Activated T-helper 17 cell treated with anti-CD3 and anti-CD28 coated beads, Interleukin-2, amount 50 U/mL, for 72 hours (primary cell): ENCODE data around the gene ICAM5. TPM values are rescaled to one million over a fixed set of nuclear protein-coding genes. Genes with fewer than 3 reads are reported as not detected.
"Not testable (repeated sequence)": the region's sequence is repeated elsewhere in the genome, so short reads cannot be mapped to it uniquely, and the experiment has no call there.

Source experiments
- ATAC-seq: fragments of 150-1000 bp; cut with Tn5 transposase; replicated peaks from 2 replicates; pipeline ENCODE4 v1.10.0; 2021; ENCODE audit warnings: mild to moderate bottlenecking, moderate library complexity
- H3K27ac Mint-ChIP-seq: one replicate; pipeline ENCODE4 v1.8.0; 2022; ENCODE audit warnings: mixed read lengths
- H3K27me3 Mint-ChIP-seq: one replicate; pipeline ENCODE4 v1.8.0; 2022; ENCODE audit warnings: mixed read lengths
- H3K36me3 Mint-ChIP-seq: one replicate; pipeline ENCODE4 v1.8.0; 2022; ENCODE audit warnings: low read depth, mild to moderate bottlenecking, mixed read lengths
- H3K4me1 Mint-ChIP-seq: one replicate; pipeline ENCODE4 v1.8.0; 2022; ENCODE audit warnings: mixed read lengths
- H3K4me3 Mint-ChIP-seq: one replicate; pipeline ENCODE4 v1.8.0; 2022; ENCODE audit warnings: mild to moderate bottlenecking, mixed read lengths
- H3K9me3 Mint-ChIP-seq: one replicate; pipeline ENCODE4 v1.8.0; 2022; ENCODE audit warnings: mixed read lengths
- total RNA-seq, 2 donors: library from RNA; stranded (reverse); gene quantifications; one replicate each; pipeline ENCODE4 v1.2.3, GENCODE V29; 2022

The ICAM5 gene
- total RNA-seq, 2 donors from 2014 or later, result 0.71 to 8.6 TPM

GRCh38 chr19:10282043-10282442 lies 7.7 kb upstream of the ICAM5 start:
- not testable (repeated sequence) for H3K4me3 Mint-ChIP-seq, ATAC-seq, H3K27ac Mint-ChIP-seq, H3K9me3 Mint-ChIP-seq, H3K27me3 Mint-ChIP-seq
- peaks cover 100% of the 10 kb centered on the region for H3K36me3 Mint-ChIP-seq
- peaks cover 29% of the 10 kb centered on the region for H3K4me1 Mint-ChIP-seq

GRCh38 chr19:10283301-10284064 lies 6.3 kb upstream of the ICAM5 start:
- Mint-ChIP-seq H3K36me3 (peaks cover 87% of the 10 kb centered on the region), H3K27me3 (peaks cover 5% of the 10 kb centered on the region), H3K4me1 (peaks cover 30% of the 10 kb centered on the region), H3K4me3 (no peak overlapping the region), H3K9me3 (no peaks in the 10 kb centered on the region), H3K27ac (no peak overlapping the region)
- no peak for ATAC-seq

DNA sequence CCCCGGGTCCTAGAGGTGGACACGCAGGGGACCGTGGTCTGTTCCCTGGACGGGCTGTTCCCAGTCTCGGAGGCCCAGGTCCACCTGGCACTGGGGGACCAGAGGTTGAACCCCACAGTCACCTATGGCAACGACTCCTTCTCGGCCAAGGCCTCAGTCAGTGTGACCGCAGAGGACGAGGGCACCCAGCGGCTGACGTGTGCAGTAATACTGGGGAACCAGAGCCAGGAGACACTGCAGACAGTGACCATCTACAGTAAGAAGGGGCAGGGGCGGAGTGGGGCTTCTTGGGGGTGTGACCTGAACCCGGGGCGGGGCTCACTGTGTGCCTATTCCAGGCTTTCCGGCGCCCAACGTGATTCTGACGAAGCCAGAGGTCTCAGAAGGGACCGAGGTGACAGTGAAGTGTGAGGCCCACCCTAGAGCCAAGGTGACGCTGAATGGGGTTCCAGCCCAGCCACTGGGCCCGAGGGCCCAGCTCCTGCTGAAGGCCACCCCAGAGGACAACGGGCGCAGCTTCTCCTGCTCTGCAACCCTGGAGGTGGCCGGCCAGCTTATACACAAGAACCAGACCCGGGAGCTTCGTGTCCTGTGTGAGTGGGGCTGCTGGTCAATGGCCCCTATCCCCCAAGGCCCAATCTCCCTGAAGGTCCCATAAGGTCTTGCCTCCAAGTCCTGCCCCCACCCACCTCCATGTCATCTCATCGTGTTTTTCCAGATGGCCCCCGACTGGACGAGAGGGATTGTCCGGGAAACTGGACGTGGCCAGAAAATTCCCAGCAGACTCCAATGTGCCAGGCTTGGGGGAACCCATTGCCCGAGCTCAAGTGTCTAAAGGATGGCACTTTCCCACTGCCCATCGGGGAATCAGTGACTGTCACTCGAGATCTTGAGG lies 5.4 kb upstream of the ICAM5 start:
- peaks cover 79% of the 10 kb centered on the region for H3K36me3 Mint-ChIP-seq
- H3K9me3 Mint-ChIP-seq, result no peaks in the 10 kb centered on the region
- peaks cover 29% of the 10 kb centered on the region for H3K4me1 Mint-ChIP-seq
- peak overlapping the region; percentile 16 for H3K4me3 Mint-ChIP-seq
- ATAC-seq, result no peak
- peak overlapping the region; percentile 10 for H3K27ac Mint-ChIP-seq
- H3K27me3 Mint-ChIP-seq, result peaks cover 9% of the 10 kb centered on the region

- Mint-ChIP-seq H3K9me3 (no peaks in the 10 kb centered on the region), H3K27ac (peak overlapping the region; percentile 10), H3K27me3 (peaks cover 9% of the 10 kb centered on the region), H3K36me3 (peaks cover 73% of the 10 kb centered on the region), H3K4me3 (peak overlapping the region; percentile 16), H3K4me1 (peaks cover 26% of the 10 kb centered on the region)
- ATAC-seq, result no peak
These were observed 4.8 kb upstream of the ICAM5 start for GRCh38 chr19:10284960-10285278.

DNA sequence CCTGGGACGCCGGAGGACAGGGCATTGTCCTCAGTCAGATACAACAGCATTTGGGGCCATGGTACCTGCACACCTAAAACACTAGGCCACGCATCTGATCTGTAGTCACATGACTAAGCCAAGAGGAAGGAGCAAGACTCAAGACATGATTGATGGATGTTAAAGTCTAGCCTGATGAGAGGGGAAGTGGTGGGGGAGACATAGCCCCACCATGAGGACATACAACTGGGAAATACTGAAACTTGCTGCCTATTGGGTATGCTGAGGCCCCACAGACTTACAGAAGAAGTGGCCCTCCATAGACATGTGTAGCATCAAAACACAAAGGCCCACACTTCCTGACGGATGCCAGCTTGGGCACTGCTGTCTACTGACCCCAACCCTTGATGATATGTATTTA lies 4.4 kb upstream of the ICAM5 start:
- Mint-ChIP-seq H3K27ac (peak overlapping the region; percentile 10), H3K27me3 (peaks cover 13% of the 10 kb centered on the region), H3K9me3 (no peaks in the 10 kb centered on the region), H3K36me3 (peaks cover 73% of the 10 kb centered on the region), H3K4me1 (peaks cover 28% of the 10 kb centered on the region), H3K4me3 (peak overlapping the region; percentile 16)
- ATAC-seq, result no peak

- peak; percentile 55 for ATAC-seq
- Mint-ChIP-seq H3K27ac (no peak within 1 kb of the TSS), H3K4me3 (peak within 1 kb of the TSS; percentile 74)
These were observed 2.7 kb upstream of the ICAM5 start, which contains the start of gene ICAM4 for GRCh38 chr19:10286803-10287737. Gene ICAM4, plus strand, starts transcription at chr19:10286955. Its CDS starts 58 bp downstream, at chr19:10287013.

DNA sequence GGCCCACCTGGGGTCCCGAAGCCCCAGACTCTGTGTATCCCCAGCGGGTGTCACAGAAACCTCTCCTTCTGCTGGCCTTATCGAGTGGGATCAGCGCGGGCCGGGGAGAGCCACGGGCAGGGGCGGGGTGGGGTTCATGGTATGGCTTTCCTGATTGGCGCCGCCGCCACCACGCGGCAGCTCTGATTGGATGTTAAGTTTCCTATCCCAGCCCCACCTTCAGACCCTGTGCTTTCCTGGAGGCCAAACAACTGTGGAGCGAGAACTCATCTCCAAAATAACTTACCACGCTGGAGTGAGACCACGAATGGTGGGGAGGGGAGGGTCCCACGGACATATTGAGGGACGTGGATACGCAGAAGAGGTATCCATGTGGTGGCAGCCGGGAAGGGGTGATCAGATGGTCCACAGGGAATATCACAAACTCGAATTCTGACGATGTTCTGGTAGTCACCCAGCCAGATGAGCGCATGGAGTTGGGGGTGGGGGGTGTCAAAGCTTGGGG lies 1.0 kb upstream of the ICAM5 start:
- H3K4me3 Mint-ChIP-seq, result peak overlapping the region; percentile 74
- H3K9me3 Mint-ChIP-seq, result no peaks in the 10 kb centered on the region
- H3K4me1 Mint-ChIP-seq, result peaks cover 45% of the 10 kb centered on the region
- H3K27me3 Mint-ChIP-seq, result peaks cover 34% of the 10 kb centered on the region
- peaks cover 51% of the 10 kb centered on the region for H3K36me3 Mint-ChIP-seq
- peak; percentile 17 for ATAC-seq
- H3K27ac Mint-ChIP-seq, result no peak overlapping the region

More at GRCh38 chr19:10286803-10287737, 2.7 kb upstream of the ICAM5 start, which contains the start of gene ICAM4:
- Mint-ChIP-seq H3K9me3 (no peaks in the 10 kb centered on the region), H3K4me1 (peaks cover 36% of the 10 kb centered on the region), H3K36me3 (peaks cover 61% of the 10 kb centered on the region), H3K27me3 (peaks cover 25% of the 10 kb centered on the region)

- Mint-ChIP-seq H3K4me3 (peak overlapping the region; percentile 74), H3K27ac (no peak overlapping the region), H3K36me3 (peaks cover 46% of the 10 kb centered on the region), H3K27me3 (peaks cover 34% of the 10 kb centered on the region), H3K9me3 (no peaks in the 10 kb centered on the region), H3K4me1 (peaks cover 45% of the 10 kb centered on the region)
- ATAC-seq, result peak; percentile 18
These were observed 451 bp upstream of the ICAM5 start for GRCh38 chr19:10289167-10289835.

GRCh38 chr19:10290357-10290875 lies 664 bp downstream of the ICAM5 start:
- ATAC-seq, result no peak
- H3K4me1 Mint-ChIP-seq, result peaks cover 39% of the 10 kb centered on the region
- peaks cover 34% of the 10 kb centered on the region for H3K36me3 Mint-ChIP-seq
- H3K9me3 Mint-ChIP-seq, result no peaks in the 10 kb centered on the region
- H3K27ac Mint-ChIP-seq, result peak overlapping the region; percentile 10
- peaks cover 35% of the 10 kb centered on the region for H3K27me3 Mint-ChIP-seq
- peak overlapping the region; percentile 74 for H3K4me3 Mint-ChIP-seq

DNA sequence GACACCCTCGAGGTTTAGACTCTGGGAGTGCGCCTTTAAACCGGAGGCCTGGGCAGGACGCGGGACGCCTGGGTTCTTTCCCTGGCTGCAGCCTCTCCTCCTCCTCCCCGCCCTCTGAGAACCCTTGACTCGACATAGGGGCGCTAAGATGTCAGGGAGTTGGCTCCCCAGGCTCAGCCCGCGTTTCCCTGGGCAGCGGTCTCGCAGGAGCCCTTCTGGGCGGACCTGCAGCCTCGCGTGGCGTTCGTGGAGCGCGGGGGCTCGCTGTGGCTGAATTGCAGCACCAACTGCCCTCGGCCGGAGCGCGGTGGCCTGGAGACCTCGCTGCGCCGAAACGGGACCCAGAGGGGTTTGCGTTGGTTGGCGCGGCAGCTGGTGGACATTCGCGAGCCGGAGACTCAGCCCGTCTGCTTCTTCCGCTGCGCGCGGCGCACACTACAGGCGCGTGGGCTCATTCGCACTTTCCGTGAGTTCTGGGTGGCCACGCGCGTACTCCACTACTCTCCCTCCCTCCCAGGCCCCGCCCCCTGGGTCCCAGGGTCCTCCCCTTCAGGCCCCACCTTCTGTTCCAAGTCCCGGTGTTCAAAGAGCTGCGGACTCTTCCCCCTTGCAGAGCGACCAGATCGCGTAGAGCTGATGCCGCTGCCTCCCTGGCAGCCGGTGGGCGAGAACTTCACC lies 1.3 kb downstream of the ICAM5 start:
- H3K27me3 Mint-ChIP-seq, result peaks cover 38% of the 10 kb centered on the region
- peak overlapping the region; percentile 10 for H3K27ac Mint-ChIP-seq
- peaks cover 28% of the 10 kb centered on the region for H3K36me3 Mint-ChIP-seq
- ATAC-seq, result peak; percentile 14
- no peaks in the 10 kb centered on the region for H3K9me3 Mint-ChIP-seq
- H3K4me3 Mint-ChIP-seq, result peak overlapping the region; percentile 74
- H3K4me1 Mint-ChIP-seq, result peaks cover 37% of the 10 kb centered on the region

GRCh38 chr19:10291554-10292205 lies 1.9 kb downstream of the ICAM5 start:
- peak overlapping the region; percentile 33 for H3K27ac Mint-ChIP-seq
- H3K27me3 Mint-ChIP-seq, result peaks cover 38% of the 10 kb centered on the region
- H3K4me3 Mint-ChIP-seq, result peak overlapping the region; percentile 74
- no peaks in the 10 kb centered on the region for H3K9me3 Mint-ChIP-seq
- peaks cover 32% of the 10 kb centered on the region for H3K4me1 Mint-ChIP-seq
- no peak for ATAC-seq
- H3K36me3 Mint-ChIP-seq, result peaks cover 22% of the 10 kb centered on the region

GRCh38 chr19:10292206-10292788 lies 2.5 kb downstream of the ICAM5 start:
- peak; percentile 61 for ATAC-seq
- H3K27ac Mint-ChIP-seq, result peak overlapping the region; percentile 33
- peaks cover 38% of the 10 kb centered on the region for H3K27me3 Mint-ChIP-seq
- H3K4me3 Mint-ChIP-seq, result peak overlapping the region; percentile 74
- H3K4me1 Mint-ChIP-seq, result peaks cover 32% of the 10 kb centered on the region
- peaks cover 17% of the 10 kb centered on the region for H3K36me3 Mint-ChIP-seq
- no peaks in the 10 kb centered on the region for H3K9me3 Mint-ChIP-seq
